NCI-H774 (cell line): ENCODE results near the gene PPP3CA.
"Not testable (repeated sequence)": the region's sequence is repeated elsewhere in the genome, so short reads cannot be mapped to it uniquely, and the experiment has no call there.

Source experiments
- DNase-seq: peaks from one replicate; lab custom pipeline; 2025; lab: John Stamatoyannopoulos, UW

PPP3CA gene

GRCh38 chr4:101211146-101211553 lies 136.2 kb downstream of the PPP3CA start:
- DNase-seq, result no peak

GRCh38 chr4:101210331-101210730 lies 137.0 kb downstream of the PPP3CA start:
- DNase-seq, result no peak

GRCh38 chr4:101208171-101208570 lies 139.2 kb downstream of the PPP3CA start:
- no peak for DNase-seq

GRCh38 chr4:101205916-101206315 lies 141.4 kb downstream of the PPP3CA start:
- DNase-seq, result no peak

- DNase-seq, result no peak
Observed at GRCh38 chr4:101201421-101201820, 145.9 kb downstream of the PPP3CA start.

- no peak for DNase-seq
Observed at GRCh38 chr4:101200561-101200960, 146.8 kb downstream of the PPP3CA start.

GRCh38 chr4:101199507-101200285 lies 147.6 kb downstream of the PPP3CA start:
- DNase-seq, result no peak

GRCh38 chr4:101198682-101199339 lies 148.5 kb downstream of the PPP3CA start:
- DNase-seq, result peak; percentile 64

- no peak for DNase-seq
Observed at GRCh38 chr4:101197350-101197749, 150.0 kb downstream of the PPP3CA start.

GRCh38 chr4:101192244-101192643 lies 155.1 kb downstream of the PPP3CA start:
- no peak for DNase-seq

- DNase-seq, result no peak
Observed at GRCh38 chr4:101191302-101192098, 155.8 kb downstream of the PPP3CA start.

GRCh38 chr4:101190751-101191150 lies 156.6 kb downstream of the PPP3CA start:
- DNase-seq, result no peak

- DNase-seq, result no peak
Observed at GRCh38 chr4:101188906-101189305, 158.4 kb downstream of the PPP3CA start.

GRCh38 chr4:101187841-101188240 lies 159.5 kb downstream of the PPP3CA start:
- DNase-seq, result no peak

- no peak for DNase-seq
Observed at GRCh38 chr4:101186567-101187184, 160.7 kb downstream of the PPP3CA start.

- DNase-seq, result no peak
Observed at GRCh38 chr4:101184668-101185067, 162.7 kb downstream of the PPP3CA start.

- DNase-seq, result no peak
Observed at GRCh38 chr4:101183666-101184373, 163.5 kb downstream of the PPP3CA start.

- no peak for DNase-seq
Observed at GRCh38 chr4:101183221-101183620, 164.1 kb downstream of the PPP3CA start.

GRCh38 chr4:101182688-101183087 lies 164.6 kb downstream of the PPP3CA start:
- DNase-seq, result not testable (repeated sequence)

- DNase-seq, result no peak
Observed at GRCh38 chr4:101178731-101179130, 168.6 kb downstream of the PPP3CA start.

GRCh38 chr4:101177154-101177553 lies 170.2 kb downstream of the PPP3CA start:
- DNase-seq, result no peak
